GM21723 (cell line): ENCODE data around the gene OR6Y1.

Experiments used
- ATAC-seq: cut with Tn5 transposase; IDR thresholded peaks from one replicate; pipeline ENCODE4 v1.9.1; 2021; ENCODE audit warnings: mild to moderate bottlenecking, moderate library complexity; ENCODE audit not compliant: unreplicated experiment

Gene OR6Y1

GRCh38 chr1:158507511-158507910 lies 46.7 kb downstream of the OR6Y1 start:
- no peak for ATAC-seq

GRCh38 chr1:158506369-158506987 lies 47.7 kb downstream of the OR6Y1 start:
- no peak for ATAC-seq

GRCh38 chr1:158496374-158496773 lies 57.8 kb downstream of the OR6Y1 start:
- no peak for ATAC-seq

GRCh38 chr1:158494796-158495195 lies 59.4 kb downstream of the OR6Y1 start:
- no peak for ATAC-seq
